ENCODE results near the gene PPIL1. TPM values are rescaled to one million over a fixed set of nuclear protein-coding genes. Genes with fewer than 3 reads are reported as not detected.
A peak's percentile ranks its signal among the peaks of the same experiment; 100 is the strongest.

Gene PPIL1
- total and polyA plus RNA-seq, 2 of the 13 experiments (the other 11 are each of a cell fraction or from before 2014, with no cell fraction given), result 74.2 to 144 TPM

DNA sequence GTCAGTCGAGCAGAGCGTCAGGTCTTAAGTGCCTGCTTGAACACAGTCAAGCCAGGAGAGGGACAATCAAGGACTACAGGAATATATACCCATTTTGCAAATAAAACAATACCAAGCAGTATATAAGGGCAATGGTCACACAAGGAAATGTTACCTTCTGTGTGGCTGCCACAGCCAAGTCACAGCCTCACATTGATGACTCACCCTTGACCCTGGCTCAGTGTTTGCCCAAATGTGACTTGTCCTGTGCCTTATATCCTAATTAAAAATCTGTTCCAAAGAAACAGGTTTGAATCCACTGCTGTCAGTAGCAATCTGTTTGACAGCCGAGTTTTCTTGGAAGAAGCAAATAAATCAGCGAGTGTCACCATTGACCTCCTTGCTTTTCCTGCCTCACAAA, 45.4 kb upstream of the PPIL1 start:
- TF ChIP-seq, protein P1, sequence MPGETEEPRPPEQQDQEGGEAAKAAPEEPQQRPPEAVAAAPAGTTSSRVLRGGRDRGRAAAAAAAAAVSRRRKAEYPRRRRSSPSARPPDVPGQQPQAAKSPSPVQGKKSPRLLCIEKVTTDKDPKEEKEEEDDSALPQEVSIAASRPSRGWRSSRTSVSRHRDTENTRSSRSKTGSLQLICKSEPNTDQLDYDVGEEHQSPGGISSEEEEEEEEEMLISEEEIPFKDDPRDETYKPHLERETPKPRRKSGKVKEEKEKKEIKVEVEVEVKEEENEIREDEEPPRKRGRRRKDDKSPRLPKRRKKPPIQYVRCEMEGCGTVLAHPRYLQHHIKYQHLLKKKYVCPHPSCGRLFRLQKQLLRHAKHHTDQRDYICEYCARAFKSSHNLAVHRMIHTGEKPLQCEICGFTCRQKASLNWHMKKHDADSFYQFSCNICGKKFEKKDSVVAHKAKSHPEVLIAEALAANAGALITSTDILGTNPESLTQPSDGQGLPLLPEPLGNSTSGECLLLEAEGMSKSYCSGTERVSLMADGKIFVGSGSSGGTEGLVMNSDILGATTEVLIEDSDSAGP (CRISPR knock-in tag; IDR thresholded peaks at IDR 0.05; ENCODE audit: borderline replicate concordance), result no peak
- peak; percentile 62 for TF ChIP-seq FOSL2 (CRISPR knock-in tag; IDR thresholded peaks at IDR 0.05)
- H3K36me3 ChIP-seq (replicated peaks in 1 of 2; ENCODE audit: control insufficient read depth in 1 of 2, insufficient read depth in 2 of 2, low read length in 2 of 2), result peaks cover 7 to 45% of the 10 kb centered on the region in 2 experiments; a peak in 4 of 5 replicates
- H3K27ac ChIP-seq (ENCODE audit: extremely low read length, insufficient read depth, low read length), result no peak overlapping the region
- ChIA-PET POLR2A (no interaction called here), CTCF (ENCODE audit: low intra/inter-chr PET ratio, low total read pairs) (no interaction called here)
- no peak overlapping the region for H3K4me3 ChIP-seq (replicated peaks in 1 of 3; ENCODE audit: insufficient read depth in 1 of 3, low read depth in 2 of 3, low read length in 3 of 3)
- no peak overlapping the region for H3K4me2 ChIP-seq (ENCODE audit: low read depth, low read length)
- WGBS (ENCODE audit: low lambda C conversion rate), result 95% methylated on average over 4 of the region's 4 CpGs
- H3K79me2 ChIP-seq (ENCODE audit: insufficient read depth, low read length), result no peaks in the 10 kb centered on the region
- no peak for DNase-seq (ENCODE audit: low spot score)
- no peaks in the 10 kb centered on the region for H3K9me3 ChIP-seq (ENCODE audit: low read length)
- no peaks in the 10 kb centered on the region for H3K4me1 ChIP-seq (ENCODE audit: insufficient read depth, low read length)
- no peak for ATAC-seq
- in situ Hi-C loops (cut with HindIII; ENCODE audit: extremely low pct_ligation_motif_present, low pct_unique_long_range_greater_than_20kb) (no loop called here), intact Hi-C loops (cut with micrococcal nuclease; ENCODE audit: unreplicated experiment) (no loop called here)
- no TSS peak for BruUV-seq (replicated peaks)
- no peaks in the 10 kb centered on the region for H4K20me1 ChIP-seq (ENCODE audit: insufficient read depth, low read length)
- no peak overlapping the region for H2AFZ ChIP-seq (ENCODE audit: low read length)
- no peaks in the 10 kb centered on the region for H3K27me3 ChIP-seq (ENCODE audit: control insufficient read depth in 1 of 2, insufficient read depth in 2 of 2, low read length in 2 of 2)
- no peak overlapping the region for H3K9ac ChIP-seq (ENCODE audit: insufficient read depth, low read depth, low read length)
- FAIRE-seq, result no peak

DNA sequence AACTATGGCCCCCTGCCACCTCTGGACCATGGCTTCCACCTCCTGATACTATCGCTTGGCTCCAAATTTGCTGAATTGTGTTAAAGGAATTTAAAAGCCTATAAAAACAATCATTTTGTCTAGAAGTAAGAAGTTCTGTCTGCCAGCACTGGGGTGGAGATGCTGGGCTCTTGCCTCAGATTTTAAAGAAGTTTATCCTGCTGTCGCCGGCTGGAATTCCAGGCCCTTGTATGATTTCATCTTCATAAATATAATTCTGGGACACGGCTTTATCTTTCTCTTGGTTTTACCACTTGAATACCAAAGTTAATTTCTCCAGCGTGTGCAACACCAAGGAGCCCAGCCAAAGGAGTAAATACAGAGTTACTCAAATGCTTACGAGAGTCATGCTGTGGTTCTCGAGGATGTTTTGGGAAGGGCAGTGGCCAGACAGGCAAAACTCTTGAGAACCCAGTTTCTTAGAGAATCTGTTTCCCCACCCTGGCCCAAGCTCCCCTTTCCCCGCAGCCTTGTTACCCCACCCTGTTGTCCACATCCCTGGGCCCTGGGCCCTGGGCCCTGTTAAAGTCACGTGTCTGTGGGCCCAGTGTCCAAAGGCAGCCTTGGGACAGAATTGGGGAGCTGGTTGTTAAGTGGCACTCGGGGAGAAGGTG, 43.1 kb upstream of the PPIL1 start:
- Histone ChIP-seq H3K36me3 (replicated peaks in 1 of 2; ENCODE audit: control insufficient read depth in 1 of 2, insufficient read depth in 2 of 2, low read length in 2 of 2) (peaks cover 8 to 47% of the 10 kb centered on the region in 2 experiments; a peak in 4 of 5 replicates), H3K79me2 (ENCODE audit: insufficient read depth, low read length) (no peaks in the 10 kb centered on the region), H4K20me1 (ENCODE audit: insufficient read depth, low read length) (no peaks in the 10 kb centered on the region), H2AFZ (ENCODE audit: low read length) (no peak overlapping the region), H3K4me2 (ENCODE audit: low read depth, low read length) (no peak overlapping the region), H3K9me3 (ENCODE audit: low read length) (no peaks in the 10 kb centered on the region), H3K9ac (ENCODE audit: insufficient read depth, low read depth, low read length) (no peak overlapping the region), H3K27ac (ENCODE audit: extremely low read length, insufficient read depth, low read length) (no peak overlapping the region), H3K4me3 (replicated peaks in 1 of 3; ENCODE audit: insufficient read depth in 1 of 3, low read depth in 2 of 3, low read length in 3 of 3) (no peak overlapping the region), H3K27me3 (ENCODE audit: control insufficient read depth in 1 of 2, insufficient read depth in 2 of 2, low read length in 2 of 2) (no peaks in the 10 kb centered on the region), H3K4me1 (ENCODE audit: insufficient read depth, low read length) (peaks cover 14% of the 10 kb centered on the region)
- ChIA-PET CTCF (ENCODE audit: low intra/inter-chr PET ratio, low total read pairs) (no interaction called here), POLR2A (no interaction called here)
- no TSS peak for BruUV-seq (replicated peaks)
- WGBS (ENCODE audit: low lambda C conversion rate), result 95% methylated on average over 9 of the region's 10 CpGs
- ATAC-seq, result no peak
- intact Hi-C loops (cut with micrococcal nuclease; ENCODE audit: unreplicated experiment) (no loop called here), in situ Hi-C loops (cut with HindIII; ENCODE audit: extremely low pct_ligation_motif_present, low pct_unique_long_range_greater_than_20kb) (no loop called here)
- FAIRE-seq, result no peak
- DNase-seq (ENCODE audit: low spot score), result no peak
- no peak for TF ChIP-seq JUND (CRISPR knock-in tag; IDR thresholded peaks at IDR 0.05)
- TF ChIP-seq, protein P2, sequence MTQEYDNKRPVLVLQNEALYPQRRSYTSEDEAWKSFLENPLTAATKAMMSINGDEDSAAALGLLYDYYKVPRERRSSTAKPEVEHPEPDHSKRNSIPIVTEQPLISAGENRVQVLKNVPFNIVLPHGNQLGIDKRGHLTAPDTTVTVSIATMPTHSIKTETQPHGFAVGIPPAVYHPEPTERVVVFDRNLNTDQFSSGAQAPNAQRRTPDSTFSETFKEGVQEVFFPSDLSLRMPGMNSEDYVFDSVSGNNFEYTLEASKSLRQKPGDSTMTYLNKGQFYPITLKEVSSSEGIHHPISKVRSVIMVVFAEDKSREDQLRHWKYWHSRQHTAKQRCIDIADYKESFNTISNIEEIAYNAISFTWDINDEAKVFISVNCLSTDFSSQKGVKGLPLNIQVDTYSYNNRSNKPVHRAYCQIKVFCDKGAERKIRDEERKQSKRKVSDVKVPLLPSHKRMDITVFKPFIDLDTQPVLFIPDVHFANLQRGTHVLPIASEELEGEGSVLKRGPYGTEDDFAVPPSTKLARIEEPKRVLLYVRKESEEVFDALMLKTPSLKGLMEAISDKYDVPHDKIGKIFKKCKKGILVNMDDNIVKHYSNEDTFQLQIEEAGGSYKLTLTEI (CRISPR knock-in tag; conservative IDR thresholded peaks at IDR 0.05), result no peak
- TF ChIP-seq ZNF678 (CRISPR knock-in tag; IDR thresholded peaks at IDR 0.05), result no peak
- TF ChIP-seq, protein P3, sequence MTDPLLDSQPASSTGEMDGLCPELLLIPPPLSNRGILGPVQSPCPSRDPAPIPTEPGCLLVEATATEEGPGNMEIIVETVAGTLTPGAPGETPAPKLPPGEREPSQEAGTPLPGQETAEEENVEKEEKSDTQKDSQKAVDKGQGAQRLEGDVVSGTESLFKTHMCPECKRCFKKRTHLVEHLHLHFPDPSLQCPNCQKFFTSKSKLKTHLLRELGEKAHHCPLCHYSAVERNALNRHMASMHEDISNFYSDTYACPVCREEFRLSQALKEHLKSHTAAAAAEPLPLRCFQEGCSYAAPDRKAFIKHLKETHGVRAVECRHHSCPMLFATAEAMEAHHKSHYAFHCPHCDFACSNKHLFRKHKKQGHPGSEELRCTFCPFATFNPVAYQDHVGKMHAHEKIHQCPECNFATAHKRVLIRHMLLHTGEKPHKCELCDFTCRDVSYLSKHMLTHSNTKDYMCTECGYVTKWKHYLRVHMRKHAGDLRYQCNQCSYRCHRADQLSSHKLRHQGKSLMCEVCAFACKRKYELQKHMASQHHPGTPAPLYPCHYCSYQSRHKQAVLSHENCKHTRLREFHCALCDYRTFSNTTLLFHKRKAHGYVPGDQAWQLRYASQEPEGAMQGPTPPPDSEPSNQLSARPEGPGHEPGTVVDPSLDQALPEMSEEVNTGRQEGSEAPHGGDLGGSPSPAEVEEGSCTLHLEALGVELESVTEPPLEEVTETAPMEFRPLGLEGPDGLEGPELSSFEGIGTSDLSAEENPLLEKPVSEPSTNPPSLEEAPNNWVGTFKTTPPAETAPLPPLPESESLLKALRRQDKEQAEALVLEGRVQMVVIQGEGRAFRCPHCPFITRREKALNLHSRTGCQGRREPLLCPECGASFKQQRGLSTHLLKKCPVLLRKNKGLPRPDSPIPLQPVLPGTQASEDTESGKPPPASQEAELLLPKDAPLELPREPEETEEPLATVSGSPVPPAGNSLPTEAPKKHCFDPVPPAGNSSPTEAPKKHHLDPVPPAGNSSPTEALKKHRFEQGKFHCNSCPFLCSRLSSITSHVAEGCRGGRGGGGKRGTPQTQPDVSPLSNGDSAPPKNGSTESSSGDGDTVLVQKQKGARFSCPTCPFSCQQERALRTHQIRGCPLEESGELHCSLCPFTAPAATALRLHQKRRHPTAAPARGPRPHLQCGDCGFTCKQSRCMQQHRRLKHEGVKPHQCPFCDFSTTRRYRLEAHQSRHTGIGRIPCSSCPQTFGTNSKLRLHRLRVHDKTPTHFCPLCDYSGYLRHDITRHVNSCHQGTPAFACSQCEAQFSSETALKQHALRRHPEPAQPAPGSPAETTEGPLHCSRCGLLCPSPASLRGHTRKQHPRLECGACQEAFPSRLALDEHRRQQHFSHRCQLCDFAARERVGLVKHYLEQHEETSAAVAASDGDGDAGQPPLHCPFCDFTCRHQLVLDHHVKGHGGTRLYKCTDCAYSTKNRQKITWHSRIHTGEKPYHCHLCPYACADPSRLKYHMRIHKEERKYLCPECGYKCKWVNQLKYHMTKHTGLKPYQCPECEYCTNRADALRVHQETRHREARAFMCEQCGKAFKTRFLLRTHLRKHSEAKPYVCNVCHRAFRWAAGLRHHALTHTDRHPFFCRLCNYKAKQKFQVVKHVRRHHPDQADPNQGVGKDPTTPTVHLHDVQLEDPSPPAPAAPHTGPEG (CRISPR knock-in tag; IDR thresholded peaks at IDR 0.05), result no peak
- TF ChIP-seq STAT5B (CRISPR knock-in tag; IDR thresholded peaks at IDR 0.05), result no peak
- TF ChIP-seq ZNF629 (CRISPR knock-in tag; conservative IDR thresholded peaks at IDR 0.05), result no peak

Data from HepG2 (cell line).